HEK293 (cell line): ENCODE measurements around the gene GNAI1.

Experiments used
- BCL11A ChIP-seq: fragments of 450-650 bp; formaldehyde crosslinking; IDR thresholded peaks from 2 replicates; pipeline ENCODE4 v1.5.1; 2016; ENCODE audit warnings: low read depth, missing biosample characterization, missing genetic modification characterization
- KLF10 ChIP-seq: fragments of 450-650 bp; IDR thresholded peaks from 2 replicates; pipeline ENCODE4 v1.5.1; 2018; ENCODE audit warnings: missing biosample characterization, mild to moderate bottlenecking, missing genetic modification characterization
- MEIS1 ChIP-seq: sonication (generic); formaldehyde crosslinking; IDR thresholded peaks from 2 replicates; pipeline ENCODE4 v1.8.1; 2022; ENCODE audit warnings: missing genetic modification reagents, mild to moderate bottlenecking, borderline replicate concordance
- PRDM1 ChIP-seq: fragments of 450-650 bp; formaldehyde crosslinking; IDR thresholded peaks from 2 replicates; pipeline ENCODE4; 2016; ENCODE audit warnings: missing biosample characterization, missing genetic modification characterization
- ZBTB1 ChIP-seq: fragments of 450-650 bp; formaldehyde crosslinking; IDR thresholded peaks from 2 replicates; pipeline ENCODE4 v1.5.1; 2016; ENCODE audit warnings: missing biosample characterization, missing genetic modification characterization
- ZNF121 ChIP-seq: fragments of 450-650 bp; formaldehyde crosslinking; IDR thresholded peaks from 2 replicates; pipeline ENCODE4 v1.5.1; 2016; ENCODE audit warnings: missing biosample characterization, missing genetic modification characterization
- ZNF239 ChIP-seq: fragments of 450-650 bp; formaldehyde crosslinking; IDR thresholded peaks from 2 replicates; pipeline ENCODE4 v1.5.1; 2016; ENCODE audit warnings: missing biosample characterization, missing genetic modification characterization
- ZNF658 ChIP-seq: fragments of 450-650 bp; formaldehyde crosslinking; IDR thresholded peaks from 2 replicates; pipeline ENCODE4; 2016; ENCODE audit warnings: missing biosample characterization, missing genetic modification characterization
- ZNF785 ChIP-seq: fragments of 450-650 bp; formaldehyde crosslinking; IDR thresholded peaks from 2 replicates; pipeline ENCODE4 v1.5.1; 2016; ENCODE audit warnings: missing biosample characterization, missing genetic modification characterization
- ZSCAN18 ChIP-seq: fragments of 450-650 bp; formaldehyde crosslinking; IDR thresholded peaks from 2 replicates; pipeline ENCODE4 v1.5.1; 2016; ENCODE audit warnings: missing biosample characterization, missing genetic modification characterization
- TF ChIP-seq, protein P1 (sequence below): fragments of 450-650 bp; formaldehyde crosslinking; IDR thresholded peaks from 2 replicates; pipeline ENCODE4 v1.5.1; 2016; ENCODE audit warnings: missing biosample characterization, missing genetic modification characterization
- TF ChIP-seq, protein P2 (sequence below): fragments of 450-650 bp; formaldehyde crosslinking; IDR thresholded peaks from 2 replicates; pipeline ENCODE4 v1.5.1; 2016; ENCODE audit warnings: missing biosample characterization, missing genetic modification characterization
- TF ChIP-seq, protein P3 (sequence below): fragments of 450-650 bp; formaldehyde crosslinking; IDR thresholded peaks from 2 replicates; pipeline ENCODE4 v1.5.1; 2016; ENCODE audit warnings: missing biosample characterization, missing genetic modification characterization

- TF ChIP-seq, protein P1, sequence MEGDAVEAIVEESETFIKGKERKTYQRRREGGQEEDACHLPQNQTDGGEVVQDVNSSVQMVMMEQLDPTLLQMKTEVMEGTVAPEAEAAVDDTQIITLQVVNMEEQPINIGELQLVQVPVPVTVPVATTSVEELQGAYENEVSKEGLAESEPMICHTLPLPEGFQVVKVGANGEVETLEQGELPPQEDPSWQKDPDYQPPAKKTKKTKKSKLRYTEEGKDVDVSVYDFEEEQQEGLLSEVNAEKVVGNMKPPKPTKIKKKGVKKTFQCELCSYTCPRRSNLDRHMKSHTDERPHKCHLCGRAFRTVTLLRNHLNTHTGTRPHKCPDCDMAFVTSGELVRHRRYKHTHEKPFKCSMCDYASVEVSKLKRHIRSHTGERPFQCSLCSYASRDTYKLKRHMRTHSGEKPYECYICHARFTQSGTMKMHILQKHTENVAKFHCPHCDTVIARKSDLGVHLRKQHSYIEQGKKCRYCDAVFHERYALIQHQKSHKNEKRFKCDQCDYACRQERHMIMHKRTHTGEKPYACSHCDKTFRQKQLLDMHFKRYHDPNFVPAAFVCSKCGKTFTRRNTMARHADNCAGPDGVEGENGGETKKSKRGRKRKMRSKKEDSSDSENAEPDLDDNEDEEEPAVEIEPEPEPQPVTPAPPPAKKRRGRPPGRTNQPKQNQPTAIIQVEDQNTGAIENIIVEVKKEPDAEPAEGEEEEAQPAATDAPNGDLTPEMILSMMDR (tag by site-specific recombination) = no peak
- TF ChIP-seq ZNF658 (tag by site-specific recombination) (no peak), PRDM1 (tag by site-specific recombination) (no peak), ZBTB1 (tag by site-specific recombination) (no peak), ZNF239 (tag by site-specific recombination) (no peak), MEIS1 (CRISPR knock-in tag) (no peak), ZSCAN18 (no peak), ZNF785 (tag by site-specific recombination) (no peak), KLF10 (tag by site-specific recombination) (no peak), ZNF121 (tag by site-specific recombination) (no peak), BCL11A (tag by site-specific recombination) (no peak)
- TF ChIP-seq, protein P2, sequence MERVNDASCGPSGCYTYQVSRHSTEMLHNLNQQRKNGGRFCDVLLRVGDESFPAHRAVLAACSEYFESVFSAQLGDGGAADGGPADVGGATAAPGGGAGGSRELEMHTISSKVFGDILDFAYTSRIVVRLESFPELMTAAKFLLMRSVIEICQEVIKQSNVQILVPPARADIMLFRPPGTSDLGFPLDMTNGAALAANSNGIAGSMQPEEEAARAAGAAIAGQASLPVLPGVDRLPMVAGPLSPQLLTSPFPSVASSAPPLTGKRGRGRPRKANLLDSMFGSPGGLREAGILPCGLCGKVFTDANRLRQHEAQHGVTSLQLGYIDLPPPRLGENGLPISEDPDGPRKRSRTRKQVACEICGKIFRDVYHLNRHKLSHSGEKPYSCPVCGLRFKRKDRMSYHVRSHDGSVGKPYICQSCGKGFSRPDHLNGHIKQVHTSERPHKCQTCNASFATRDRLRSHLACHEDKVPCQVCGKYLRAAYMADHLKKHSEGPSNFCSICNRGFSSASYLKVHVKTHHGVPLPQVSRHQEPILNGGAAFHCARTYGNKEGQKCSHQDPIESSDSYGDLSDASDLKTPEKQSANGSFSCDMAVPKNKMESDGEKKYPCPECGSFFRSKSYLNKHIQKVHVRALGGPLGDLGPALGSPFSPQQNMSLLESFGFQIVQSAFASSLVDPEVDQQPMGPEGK (tag by site-specific recombination) = no peak
- TF ChIP-seq, protein P3, sequence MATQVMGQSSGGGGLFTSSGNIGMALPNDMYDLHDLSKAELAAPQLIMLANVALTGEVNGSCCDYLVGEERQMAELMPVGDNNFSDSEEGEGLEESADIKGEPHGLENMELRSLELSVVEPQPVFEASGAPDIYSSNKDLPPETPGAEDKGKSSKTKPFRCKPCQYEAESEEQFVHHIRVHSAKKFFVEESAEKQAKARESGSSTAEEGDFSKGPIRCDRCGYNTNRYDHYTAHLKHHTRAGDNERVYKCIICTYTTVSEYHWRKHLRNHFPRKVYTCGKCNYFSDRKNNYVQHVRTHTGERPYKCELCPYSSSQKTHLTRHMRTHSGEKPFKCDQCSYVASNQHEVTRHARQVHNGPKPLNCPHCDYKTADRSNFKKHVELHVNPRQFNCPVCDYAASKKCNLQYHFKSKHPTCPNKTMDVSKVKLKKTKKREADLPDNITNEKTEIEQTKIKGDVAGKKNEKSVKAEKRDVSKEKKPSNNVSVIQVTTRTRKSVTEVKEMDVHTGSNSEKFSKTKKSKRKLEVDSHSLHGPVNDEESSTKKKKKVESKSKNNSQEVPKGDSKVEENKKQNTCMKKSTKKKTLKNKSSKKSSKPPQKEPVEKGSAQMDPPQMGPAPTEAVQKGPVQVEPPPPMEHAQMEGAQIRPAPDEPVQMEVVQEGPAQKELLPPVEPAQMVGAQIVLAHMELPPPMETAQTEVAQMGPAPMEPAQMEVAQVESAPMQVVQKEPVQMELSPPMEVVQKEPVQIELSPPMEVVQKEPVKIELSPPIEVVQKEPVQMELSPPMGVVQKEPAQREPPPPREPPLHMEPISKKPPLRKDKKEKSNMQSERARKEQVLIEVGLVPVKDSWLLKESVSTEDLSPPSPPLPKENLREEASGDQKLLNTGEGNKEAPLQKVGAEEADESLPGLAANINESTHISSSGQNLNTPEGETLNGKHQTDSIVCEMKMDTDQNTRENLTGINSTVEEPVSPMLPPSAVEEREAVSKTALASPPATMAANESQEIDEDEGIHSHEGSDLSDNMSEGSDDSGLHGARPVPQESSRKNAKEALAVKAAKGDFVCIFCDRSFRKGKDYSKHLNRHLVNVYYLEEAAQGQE (tag by site-specific recombination) = no peak
These were observed 72.9 kb downstream of the GNAI1 start for GRCh38 chr7:80207501-80207900.
